ENCODE data around the gene GTF3C5.
"Not testable (repeated sequence)": the region's sequence is repeated elsewhere in the genome, so short reads cannot be mapped to it uniquely, and the experiment has no call there.

The GTF3C5 gene

DNA sequence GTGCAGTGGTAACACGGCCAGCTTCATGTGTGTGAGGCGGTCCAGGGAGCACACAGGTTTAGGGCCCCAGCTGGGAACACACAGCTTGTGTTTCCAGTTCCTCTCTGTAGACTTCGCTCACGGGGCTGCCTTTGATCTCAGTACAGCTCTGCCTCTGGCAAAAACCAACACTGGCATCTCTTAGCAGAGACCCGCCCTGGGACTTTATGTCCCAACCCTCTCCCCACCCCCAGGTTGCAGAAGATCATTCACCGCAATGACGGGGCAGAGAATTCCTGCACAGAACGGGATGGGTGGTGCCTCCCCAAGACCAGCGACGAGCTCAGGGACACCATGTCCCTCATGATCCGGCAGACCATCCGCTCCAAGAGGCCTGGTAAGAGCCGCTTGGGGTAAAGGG is 25.7 kb downstream of the GTF3C5 start:
- DNase-seq = no peak

- DNase-seq = no peak
These were observed 26.2 kb downstream of the GTF3C5 start for GRCh38 chr9:133057006-133057405.

DNA sequence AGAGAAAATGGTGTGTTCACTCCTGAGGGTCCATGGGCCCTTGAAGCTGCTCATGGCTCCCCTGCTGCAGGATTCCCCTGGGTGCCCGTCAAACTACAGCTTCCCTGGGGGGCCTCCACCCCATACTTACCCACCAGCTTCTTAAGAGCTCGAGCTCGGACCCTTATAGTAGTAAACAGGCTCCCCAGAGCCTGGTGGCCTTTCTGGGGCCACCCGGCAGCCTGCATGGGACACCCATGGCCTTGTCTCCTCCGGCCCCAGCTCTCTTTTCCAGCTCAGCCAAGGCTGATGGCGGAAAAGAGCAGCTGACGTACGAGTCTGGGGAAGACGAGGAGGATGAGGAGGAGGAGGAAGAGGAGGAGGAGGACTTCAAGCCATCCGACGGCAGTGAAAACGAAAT is 26.8 kb downstream of the GTF3C5 start:
- DNase-seq = no peak

DNA sequence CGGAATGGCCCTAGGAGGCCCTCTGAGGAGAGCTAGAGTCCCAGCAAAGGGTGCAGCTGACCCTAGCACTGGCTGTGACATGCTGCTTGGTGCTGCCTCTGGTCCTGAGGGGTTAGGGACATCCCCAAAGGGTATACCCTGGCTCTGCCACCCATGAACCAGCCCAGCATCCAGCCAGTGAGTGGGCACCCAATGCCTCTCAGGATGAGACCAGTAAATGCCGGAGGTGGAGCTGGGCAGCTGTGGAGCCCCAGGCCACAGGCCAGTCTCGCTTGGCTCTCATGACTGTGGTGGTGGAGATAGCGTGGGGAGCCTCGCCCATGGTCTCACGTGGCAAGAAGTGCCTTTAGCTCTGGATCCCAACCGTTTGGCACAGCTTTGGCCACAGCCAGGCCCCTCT is 27.3 kb downstream of the GTF3C5 start:
- no peak for DNase-seq

DNA sequence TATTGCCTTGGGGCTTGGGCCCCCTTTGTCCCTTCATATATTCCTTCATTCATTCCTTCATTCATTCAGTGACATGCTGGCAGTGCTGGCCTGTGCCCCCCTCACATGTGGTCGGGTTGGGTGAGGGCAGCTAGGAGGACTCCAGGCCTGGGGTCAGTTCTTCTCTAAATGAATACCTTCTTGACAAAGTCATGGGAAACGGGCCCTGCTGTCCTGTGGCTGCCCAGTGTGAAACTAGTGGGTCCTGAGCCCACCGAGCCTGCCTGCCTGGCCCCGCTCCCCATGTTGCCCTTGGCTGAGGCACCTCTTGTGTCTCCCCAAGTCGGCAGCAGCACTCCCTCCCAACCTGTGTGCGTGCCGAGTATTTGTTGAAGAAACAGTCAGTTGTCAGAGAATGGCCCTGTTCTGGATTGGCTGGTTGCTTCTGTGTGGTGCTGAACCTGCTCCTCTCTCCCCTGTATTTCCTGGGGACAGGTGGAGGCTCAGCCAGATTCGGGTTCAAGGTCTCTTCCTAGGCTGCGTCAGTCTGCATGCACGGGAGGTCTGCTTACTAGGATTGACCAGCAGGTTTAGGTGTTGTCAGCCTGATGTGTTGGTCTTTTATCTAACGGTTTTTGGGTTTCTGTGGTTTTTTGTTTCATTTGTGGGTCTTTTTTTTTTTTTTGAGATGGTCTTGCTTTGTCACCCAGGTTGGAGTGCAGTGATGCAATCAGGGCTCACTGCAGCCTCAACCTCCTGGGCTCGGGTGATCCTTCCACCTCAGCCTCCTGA is 27.9 kb downstream of the GTF3C5 start:
- no peak for DNase-seq

- DNase-seq = no peak
These were observed 28.8 kb downstream of the GTF3C5 start for GRCh38 chr9:133059623-133060022.

- DNase-seq = peak in 1 of 2 experiments; percentile 8
These were observed 29.6 kb downstream of the GTF3C5 start for GRCh38 chr9:133060417-133060841.

DNA sequence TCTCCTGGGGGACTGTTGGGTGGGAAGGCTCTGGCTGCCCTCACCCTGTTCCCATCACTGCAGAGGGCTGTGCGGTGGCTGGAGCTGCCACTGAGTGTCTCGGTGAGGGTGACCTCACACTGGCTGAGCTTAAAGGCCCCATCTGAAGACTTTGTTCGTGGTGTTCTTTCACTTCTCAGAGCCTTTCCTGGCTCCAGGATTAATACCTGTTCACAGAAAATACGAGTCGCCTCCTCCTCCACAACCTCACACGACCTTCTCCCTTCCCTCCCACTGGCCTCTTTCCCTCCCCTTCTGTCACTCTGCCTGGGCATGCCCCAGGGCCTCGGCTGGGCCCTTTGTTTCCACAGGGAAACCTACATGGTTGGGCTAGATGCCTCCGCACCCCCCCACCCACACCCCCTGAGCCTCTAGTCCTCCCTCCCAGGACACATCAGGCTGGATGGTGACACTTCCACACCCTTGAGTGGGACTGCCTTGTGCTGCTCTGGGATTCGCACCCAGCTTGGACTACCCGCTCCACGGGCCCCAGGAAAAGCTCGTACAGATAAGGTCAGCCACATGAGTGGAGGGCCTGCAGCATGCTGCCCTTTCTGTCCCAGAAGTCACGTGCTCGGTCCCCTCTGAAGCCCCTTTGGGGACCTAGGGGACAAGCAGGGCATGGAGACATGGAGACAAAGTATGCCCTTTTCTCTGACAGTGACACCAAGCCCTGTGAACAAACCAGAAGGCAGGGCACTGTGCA is 30.4 kb downstream of the GTF3C5 start:
- DNase-seq = not testable (repeated sequence)

GRCh38 chr9:133061764-133062145 is 31.0 kb downstream of the GTF3C5 start, which contains the start of gene CEL:
CEL (plus strand) TSS chr9:133061981; CDS start chr9:133062003, 22 bp downstream.
- peak; percentile 12 to 59 for DNase-seq

DNA sequence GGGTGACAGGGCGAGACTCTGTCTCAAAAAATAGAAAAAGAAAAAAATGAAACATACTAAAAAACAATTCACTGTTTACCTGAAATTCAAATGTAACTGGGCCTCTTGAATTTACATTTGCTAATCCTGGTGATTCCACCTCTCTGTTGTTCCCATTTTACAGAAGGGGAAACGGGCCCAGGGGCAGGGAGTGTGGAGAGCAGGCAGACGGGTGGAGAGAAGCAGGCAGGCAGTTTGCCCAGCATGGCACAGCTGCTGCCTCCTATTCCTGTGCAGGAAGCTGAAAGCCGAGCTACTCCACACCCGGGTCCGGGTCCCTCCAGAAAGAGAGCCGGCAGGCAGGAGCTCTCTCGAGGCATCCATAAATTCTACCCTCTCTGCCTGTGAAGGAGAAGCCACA is 31.8 kb downstream of the GTF3C5 start:
- not testable (repeated sequence) for DNase-seq

DNA sequence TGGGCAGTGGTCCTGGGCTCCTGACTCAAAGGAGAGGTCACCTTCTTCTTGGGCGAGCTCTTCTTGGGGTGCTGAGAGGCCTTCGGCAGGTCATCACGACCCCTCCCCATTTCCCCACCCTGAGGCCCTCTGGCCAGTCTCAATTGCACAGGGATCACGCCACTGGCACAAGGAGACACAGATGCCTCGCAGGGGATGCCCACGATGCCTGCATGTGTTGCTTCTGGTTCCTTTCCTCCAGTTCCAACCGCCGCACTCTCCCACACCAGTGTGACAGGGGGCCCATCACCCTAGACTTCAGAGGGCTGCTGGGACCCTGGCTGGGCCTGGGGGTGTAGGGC is 32.3 kb downstream of the GTF3C5 start:
- no peak for DNase-seq

DNA sequence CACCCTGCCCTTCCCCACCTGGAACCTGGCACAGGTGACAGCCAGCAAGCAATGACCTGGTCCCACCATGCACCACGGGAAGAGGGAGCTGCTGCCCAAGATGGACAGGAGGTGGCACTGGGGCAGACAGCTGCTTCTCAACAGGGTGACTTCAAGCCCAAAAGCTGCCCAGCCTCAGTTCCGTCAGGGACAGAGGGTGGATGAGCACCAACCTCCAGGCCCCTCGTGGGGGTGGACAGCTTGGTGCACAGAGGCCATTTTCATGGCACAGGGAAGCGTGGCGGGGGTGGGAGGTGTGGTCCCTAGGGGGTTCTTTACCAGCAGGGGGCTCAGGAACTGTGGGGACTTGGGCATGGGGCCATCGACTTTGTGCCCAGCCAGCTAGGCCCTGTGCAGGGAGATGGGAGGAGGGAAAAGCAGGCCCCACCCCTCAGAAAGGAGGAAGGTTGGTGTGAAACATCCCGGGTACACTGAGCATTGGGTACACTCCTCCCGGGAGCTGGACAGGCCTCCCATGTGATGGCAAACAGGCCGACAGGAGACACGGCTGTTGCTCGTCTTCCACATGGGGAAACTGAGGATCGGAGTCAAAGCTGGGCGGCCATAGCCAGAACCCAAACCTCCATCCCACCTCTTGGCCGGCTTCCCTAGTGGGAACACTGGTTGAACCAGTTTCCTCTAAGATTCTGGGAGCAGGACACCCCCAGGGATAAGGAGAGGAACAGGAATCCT is 32.9 kb downstream of the GTF3C5 start:
- no peak for DNase-seq

DNA sequence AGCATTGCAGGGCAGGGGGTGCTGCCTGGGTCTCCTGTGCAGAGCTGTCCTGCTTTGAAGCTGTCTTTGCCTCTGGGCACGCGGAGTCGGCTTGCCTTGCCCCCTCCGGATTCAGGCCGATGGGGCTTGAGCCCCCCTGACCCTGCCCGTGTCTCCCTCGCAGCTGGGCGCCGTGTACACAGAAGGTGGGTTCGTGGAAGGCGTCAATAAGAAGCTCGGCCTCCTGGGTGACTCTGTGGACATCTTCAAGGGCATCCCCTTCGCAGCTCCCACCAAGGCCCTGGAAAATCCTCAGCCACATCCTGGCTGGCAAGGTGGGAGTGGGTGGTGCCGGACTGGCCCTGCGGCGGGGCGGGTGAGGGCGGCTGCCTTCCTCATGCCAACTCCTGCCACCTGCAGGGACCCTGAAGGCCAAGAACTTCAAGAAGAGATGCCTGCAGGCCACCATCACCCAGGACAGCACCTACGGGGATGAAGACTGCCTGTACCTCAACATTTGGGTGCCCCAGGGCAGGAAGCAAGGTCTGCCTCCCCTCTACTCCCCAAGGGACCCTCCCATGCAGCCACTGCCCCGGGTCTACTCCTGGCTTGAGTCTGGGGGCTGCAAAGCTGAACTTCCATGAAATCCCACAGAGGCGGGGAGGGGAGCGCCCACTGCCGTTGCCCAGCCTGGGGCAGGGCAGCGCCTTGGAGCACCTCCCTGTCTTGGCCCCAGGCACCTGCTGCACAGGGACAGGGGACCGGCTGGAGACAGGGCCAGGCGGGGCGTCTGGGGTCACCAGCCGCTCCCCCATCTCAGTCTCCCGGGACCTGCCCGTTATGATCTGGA is 33.7 kb downstream of the GTF3C5 start:
- DNase-seq = no peak

DNA sequence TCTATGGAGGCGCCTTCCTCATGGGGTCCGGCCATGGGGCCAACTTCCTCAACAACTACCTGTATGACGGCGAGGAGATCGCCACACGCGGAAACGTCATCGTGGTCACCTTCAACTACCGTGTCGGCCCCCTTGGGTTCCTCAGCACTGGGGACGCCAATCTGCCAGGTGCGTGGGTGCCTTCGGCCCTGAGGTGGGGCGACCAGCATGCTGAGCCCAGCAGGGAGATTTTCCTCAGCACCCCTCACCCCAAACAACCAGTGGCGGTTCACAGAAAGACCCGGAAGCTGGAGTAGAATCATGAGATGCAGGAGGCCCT is 34.2 kb downstream of the GTF3C5 start:
- no peak for DNase-seq

DNA sequence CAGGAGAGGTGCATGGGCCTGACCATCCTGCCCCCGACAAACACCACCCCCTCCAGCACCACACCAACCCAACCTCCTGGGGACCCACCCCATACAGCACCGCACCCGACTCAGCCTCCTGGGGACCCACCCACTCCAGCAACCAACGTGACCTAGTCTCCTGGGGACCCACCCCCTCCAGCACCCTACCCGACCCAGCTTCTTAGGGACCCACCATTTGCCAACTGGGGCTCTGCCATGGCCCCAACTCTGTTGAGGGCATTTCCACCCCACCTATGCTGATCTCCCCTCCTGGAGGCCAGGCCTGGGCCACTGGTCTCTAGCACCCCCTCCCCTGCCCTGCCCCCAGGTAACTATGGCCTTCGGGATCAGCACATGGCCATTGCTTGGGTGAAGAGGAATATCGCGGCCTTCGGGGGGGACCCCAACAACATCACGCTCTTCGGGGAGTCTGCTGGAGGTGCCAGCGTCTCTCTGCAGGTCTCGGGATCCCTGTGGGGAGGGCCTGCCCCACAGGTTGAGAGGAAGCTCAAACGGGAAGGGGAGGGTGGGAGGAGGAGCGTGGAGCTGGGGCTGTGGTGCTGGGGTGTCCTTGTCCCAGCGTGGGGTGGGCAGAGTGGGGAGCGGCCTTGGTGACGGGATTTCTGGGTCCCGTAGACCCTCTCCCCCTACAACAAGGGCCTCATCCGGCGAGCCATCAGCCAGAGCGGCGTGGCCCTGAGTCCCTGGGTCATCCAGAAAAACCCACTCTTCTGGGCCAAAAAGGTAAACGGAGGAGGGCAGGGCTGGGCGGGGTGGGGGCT is 35.6 kb downstream of the GTF3C5 start:
- no peak for DNase-seq

DNA sequence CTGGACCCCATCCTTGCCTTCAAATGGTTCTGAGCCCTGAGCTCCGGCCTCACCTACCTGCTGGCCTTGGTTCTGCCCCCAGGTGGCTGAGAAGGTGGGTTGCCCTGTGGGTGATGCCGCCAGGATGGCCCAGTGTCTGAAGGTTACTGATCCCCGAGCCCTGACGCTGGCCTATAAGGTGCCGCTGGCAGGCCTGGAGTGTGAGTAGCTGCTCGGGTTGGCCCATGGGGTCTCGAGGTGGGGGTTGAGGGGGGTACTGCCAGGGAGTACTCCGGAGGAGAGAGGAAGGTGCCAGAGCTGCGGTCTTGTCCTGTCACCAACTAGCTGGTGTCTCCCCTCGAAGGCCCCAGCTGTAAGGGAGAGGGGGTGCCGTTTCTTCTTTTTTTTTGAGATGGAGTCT is 36.2 kb downstream of the GTF3C5 start:
- no peak for DNase-seq

GRCh38 chr9:133067813-133068212 is 37.0 kb downstream of the GTF3C5 start:
- no peak for DNase-seq

- not testable (repeated sequence) for DNase-seq
These were observed 37.6 kb downstream of the GTF3C5 start for GRCh38 chr9:133068431-133068830.

DNA sequence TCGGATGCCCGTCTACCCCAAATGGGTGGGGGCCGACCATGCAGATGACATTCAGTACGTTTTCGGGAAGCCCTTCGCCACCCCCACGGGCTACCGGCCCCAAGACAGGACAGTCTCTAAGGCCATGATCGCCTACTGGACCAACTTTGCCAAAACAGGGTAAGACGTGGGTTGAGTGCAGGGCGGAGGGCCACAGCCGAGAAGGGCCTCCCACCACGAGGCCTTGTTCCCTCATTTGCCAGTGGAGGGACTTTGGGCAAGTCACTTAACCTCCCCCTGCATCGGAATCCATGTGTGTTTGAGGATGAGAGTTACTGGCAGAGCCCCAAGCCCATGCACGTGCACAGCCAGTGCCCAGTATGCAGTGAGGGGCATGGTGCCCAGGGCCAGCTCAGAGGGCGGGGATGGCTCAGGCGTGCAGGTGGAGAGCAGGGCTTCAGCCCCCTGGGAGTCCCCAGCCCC is 39.7 kb downstream of the GTF3C5 start:
- not testable (repeated sequence) for DNase-seq

DNA sequence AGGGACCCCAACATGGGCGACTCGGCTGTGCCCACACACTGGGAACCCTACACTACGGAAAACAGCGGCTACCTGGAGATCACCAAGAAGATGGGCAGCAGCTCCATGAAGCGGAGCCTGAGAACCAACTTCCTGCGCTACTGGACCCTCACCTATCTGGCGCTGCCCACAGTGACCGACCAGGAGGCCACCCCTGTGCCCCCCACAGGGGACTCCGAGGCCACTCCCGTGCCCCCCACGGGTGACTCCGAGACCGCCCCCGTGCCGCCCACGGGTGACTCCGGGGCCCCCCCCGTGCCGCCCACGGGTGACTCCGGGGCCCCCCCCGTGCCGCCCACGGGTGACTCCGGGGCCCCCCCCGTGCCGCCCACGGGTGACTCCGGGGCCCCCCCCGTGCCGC is 40.2 kb downstream of the GTF3C5 start:
- not testable (repeated sequence) for DNase-seq

DNA sequence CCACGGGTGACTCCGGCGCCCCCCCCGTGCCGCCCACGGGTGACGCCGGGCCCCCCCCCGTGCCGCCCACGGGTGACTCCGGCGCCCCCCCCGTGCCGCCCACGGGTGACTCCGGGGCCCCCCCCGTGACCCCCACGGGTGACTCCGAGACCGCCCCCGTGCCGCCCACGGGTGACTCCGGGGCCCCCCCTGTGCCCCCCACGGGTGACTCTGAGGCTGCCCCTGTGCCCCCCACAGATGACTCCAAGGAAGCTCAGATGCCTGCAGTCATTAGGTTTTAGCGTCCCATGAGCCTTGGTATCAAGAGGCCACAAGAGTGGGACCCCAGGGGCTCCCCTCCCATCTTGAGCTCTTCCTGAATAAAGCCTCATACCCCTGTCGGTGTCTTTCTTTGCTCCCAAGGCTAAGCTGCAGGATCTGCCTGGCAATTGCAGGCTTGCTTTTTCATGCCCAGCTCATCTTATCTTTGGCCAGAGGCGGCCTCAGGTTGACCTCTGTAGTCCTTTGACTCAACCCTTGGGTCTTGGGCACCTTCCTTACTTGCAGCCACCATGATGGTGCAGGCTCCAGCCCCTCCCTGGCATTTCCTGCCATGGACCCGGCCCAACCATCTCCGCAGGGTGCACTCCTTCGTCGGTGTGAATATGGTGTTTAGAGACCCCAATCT is 40.8 kb downstream of the GTF3C5 start:
- DNase-seq = no peak
